K562 (cell line): ENCODE data around the gene NT5DC1. TPM values are rescaled to one million over a fixed set of nuclear protein-coding genes. Genes with fewer than 3 reads are reported as not detected.

Experiments
- ATAC-seq: fragments of 200-7000 bp; cut with Tn5 transposase; 3 replicates; pipeline ENCODE4 v1.9.1; 2020; ENCODE audit warnings: moderate library complexity
- BruUV-seq: library from RNA; stranded (reverse); fragments of 400-500 nt; replicated peaks from 2 replicates; lab custom pipeline; 2021; lab: Mats Ljungman, UMichigan
- CTCF ChIA-PET: fragments of 300-600 bp; formaldehyde crosslinking; extraction: SDS; loops from one replicate; lab custom pipeline; 2021; ENCODE audit warnings: low intra/inter-chr PET ratio; lab: Yijun Ruan, JAX
- POLR2A ChIA-PET: fragments of 300-600, 350-650 bp; sonication (Branson Sonifier 250); formaldehyde crosslinking; extraction: SDS; loops from one replicate; lab custom pipeline; 2021; ENCODE audit warnings: antibody characterized with exemption, inconsistent platforms; lab: Yijun Ruan, JAX
- DNase-seq, 4 experiments: peaks; one replicate each; pipeline versions ENCODE4 v3.0.0 to v3.0.0-alpha.2; 2011 to 2018; ENCODE audit warnings: low spot score in 3 of 4, mixed read lengths in 3 of 4; ENCODE audit errors: extremely low read depth in 1 of 4
- FAIRE-seq: peaks from 2 replicates; lab custom pipeline; 2011; peaks lifted over from hg19 to GRCh38; lab: Jason Lieb, UNC
- H2AFZ ChIP-seq: 2 replicates; pipeline ENCODE4 v1.6.0; 2011; ENCODE audit warnings: low read depth, low read length, control low read depth, inconsistent platforms
- H3K27ac ChIP-seq: fragments of 200-600 bp; 3 replicates; pipeline ENCODE4 v1.8.0; 2011; ENCODE audit warnings: low read depth, mild to moderate bottlenecking, control low read depth, inconsistent platforms, low read length, moderate library complexity, mixed read lengths; ENCODE audit errors: extremely low read depth
- H3K27me3 ChIP-seq, 2 experiments: fragments of 300-600 bp in 1 of 2; 2 replicates in 1 of 2; 3 replicates in 1 of 2; pipeline versions ENCODE4 v1.6.0 to v1.8.0; 2011; ENCODE audit warnings: inconsistent platforms in 2 of 2, low read length in 2 of 2, mild to moderate bottlenecking in 1 of 2, mixed read lengths in 1 of 2, moderate library complexity in 1 of 2; ENCODE audit not compliant: control insufficient read depth in 2 of 2, insufficient read depth in 2 of 2
- H3K36me3 ChIP-seq: fragments of 300-600 bp; 3 replicates; pipeline ENCODE4 v1.8.0; 2011; ENCODE audit warnings: mild to moderate bottlenecking, low read length, inconsistent platforms; ENCODE audit not compliant: control insufficient read depth, insufficient read depth
- H3K4me1 ChIP-seq, 2 experiments: fragments of 200-600 bp in 1 of 2; replicated peaks in 1 of 2; 2 replicates in 1 of 2; 3 replicates in 1 of 2; pipeline versions ENCODE4 v1.5.1 to v1.8.0; 2011; ENCODE audit warnings: inconsistent platforms in 2 of 2, low read length in 2 of 2, mild to moderate bottlenecking in 1 of 2, mixed read lengths in 1 of 2, moderate library complexity in 1 of 2; ENCODE audit not compliant: control insufficient read depth in 2 of 2, insufficient read depth in 2 of 2
- H3K4me2 ChIP-seq: 2 replicates; pipeline ENCODE4 v1.6.1; 2011; ENCODE audit warnings: low read length, control low read depth, inconsistent platforms, mixed read lengths; ENCODE audit not compliant: insufficient read depth
- H3K4me3 ChIP-seq: fragments of 200-600 bp; sonication (generic), shearing (Covaris generic); 2 replicates; pipeline ENCODE4 v1.5.1; 2016; ENCODE audit warnings: control low read depth, inconsistent platforms
- H3K79me2 ChIP-seq: fragments of 200-600 bp; 3 replicates; pipeline ENCODE4 v1.8.0; 2011; ENCODE audit warnings: low read length, inconsistent platforms; ENCODE audit not compliant: control insufficient read depth, insufficient read depth
- H3K9ac ChIP-seq, 2 experiments: 2 replicates each; pipeline versions ENCODE4 v1.6.0 to v1.6.1; 2011; ENCODE audit warnings: low read depth in 2 of 2, low read length in 2 of 2, control low read depth in 1 of 2, inconsistent platforms in 1 of 2, mild to moderate bottlenecking in 1 of 2, mixed read lengths in 1 of 2; ENCODE audit not compliant: insufficient read depth in 1 of 2
- H3K9me1 ChIP-seq: one replicate; pipeline ENCODE4 v1.6.0; 2011; ENCODE audit warnings: inconsistent platforms, mild to moderate bottlenecking, low read length, moderate library complexity; ENCODE audit not compliant: control insufficient read depth, insufficient read depth
- H3K9me3 ChIP-seq: replicated peaks from 2 replicates; pipeline ENCODE4 v1.5.1; 2011; ENCODE audit warnings: low read depth, low read length, inconsistent platforms; ENCODE audit not compliant: control insufficient read depth, insufficient read depth
- H4K20me1 ChIP-seq: replicated peaks from 2 replicates; pipeline ENCODE4 v1.6.1; 2011; ENCODE audit warnings: low read length, inconsistent platforms, mixed read lengths; ENCODE audit not compliant: control insufficient read depth, insufficient read depth
- CAMTA2 ChIP-seq: fragments of 250-450 bp; sonication (Bioruptor Pico); conservative IDR thresholded peaks from 2 replicates; pipeline ENCODE4 v1.5.1; 2022
- CBFA2T2 ChIP-seq: fragments of 450-650 bp; conservative IDR thresholded peaks from 2 replicates; pipeline ENCODE4 v1.6.1; 2017; ENCODE audit warnings: mild to moderate bottlenecking
- CXXC5 ChIP-seq: fragments of 250-450 bp; sonication (Bioruptor Pico); IDR thresholded peaks from 2 replicates; pipeline ENCODE4 v1.8.0; 2022; ENCODE audit warnings: inconsistent platforms, mild to moderate bottlenecking, moderate library complexity
- ELF1 ChIP-seq: fragments of 200-800 bp; sonication (Bioruptor generic); IDR thresholded peaks from 2 replicates; pipeline ENCODE4 v1.6.1; 2016; ENCODE audit warnings: missing genetic modification characterization, missing compliant biosample characterization
- KLF16 ChIP-seq: IDR thresholded peaks from 2 replicates; pipeline ENCODE4 v1.6.1; 2016; ENCODE audit warnings: antibody characterized with exemption
- MAZ ChIP-seq, 2 experiments: fragments of 450-650 bp in 1 of 2; sonication (generic) in 1 of 2; formaldehyde crosslinking; IDR thresholded peaks in 1 of 2; conservative IDR thresholded peaks in 1 of 2; 2 replicates each; pipeline versions ENCODE4 v1.4.0 to v1.5.0; 2020; ENCODE audit warnings: mild to moderate bottlenecking in 1 of 2, missing genetic modification reagents in 1 of 2
- MTA3 ChIP-seq: fragments of 450-650 bp; formaldehyde crosslinking; IDR thresholded peaks from 2 replicates; pipeline ENCODE4 v1.6.1; 2017; ENCODE audit warnings: mild to moderate bottlenecking, borderline replicate concordance
- NCOR1 ChIP-seq: fragments of 450-650 bp; IDR thresholded peaks from 2 replicates; pipeline ENCODE4 v1.6.1; 2016; ENCODE audit warnings: mild to moderate bottlenecking, moderate library complexity
- PREB ChIP-seq: sonication (generic); formaldehyde crosslinking; IDR thresholded peaks from 2 replicates; pipeline ENCODE4 v1.8.1; 2023; ENCODE audit warnings: mild to moderate bottlenecking, missing genetic modification reagents
- RCOR1 ChIP-seq, 2 experiments: IDR thresholded peaks; 2 replicates each; pipeline ENCODE4 v1.6.1; 2012; ENCODE audit warnings: low read depth in 2 of 2, low read length in 2 of 2, borderline replicate concordance in 1 of 2, improper control_type of control experiment in 1 of 2
- ZBTB9 ChIP-seq: fragments of 450-650 bp; formaldehyde crosslinking; IDR thresholded peaks from 2 replicates; pipeline ENCODE4 v1.4.0; 2020; ENCODE audit warnings: mild to moderate bottlenecking, moderate library complexity
- ZFP1 ChIP-seq: fragments of 450-650 bp; formaldehyde crosslinking; IDR thresholded peaks from 2 replicates; pipeline ENCODE4 v1.4.0; 2020; ENCODE audit warnings: mild to moderate bottlenecking, mixed read lengths
- WGBS: fragments of 100-300 bp; shearing (Covaris generic); methylation state at CpG from one replicate; pipeline ENCODE4 v1.1.6; 2016; ENCODE audit warnings: low coverage, mixed read lengths; ENCODE audit not compliant: insufficient coverage; ENCODE audit errors: missing lambda C conversion rate; 5-methylcytosine and 5-hydroxymethylcytosine counted together
- in situ Hi-C: fragments of 300-500 bp; cut with MboI; formaldehyde crosslinking; loops from 4 replicates; pipeline ENCODE4 v1.15.0; 2018; ENCODE audit warnings: inconsistent platforms, mixed read lengths
- intact Hi-C: fragments of 100-400 bp; cut with micrococcal nuclease; formaldehyde crosslinking; loops from 2 replicates; pipeline ENCODE4 v1.14.2; 2022
- polyA plus RNA-seq, 8 experiments: library from polyadenylated mRNA; depleted of rRNA in 4 of 8; stranded (reverse) in 5 of 8; unstranded in 3 of 8; fragments of >200 nt; fragmentation: Nextera tagmentation in 2 of 8; fragmentation: Illumina TruSeq in 1 of 8; extraction: Ambion mirVana in 2 of 8; extraction: Trizol in 1 of 8; gene quantifications; 2 replicates each; pipeline versions ENCODE4 v1.2.1 to v1.2.3, GENCODE V29; 2011 to 2014; ENCODE audit warnings: inconsistent platforms in 1 of 8, missing spikeins in 1 of 8
- total RNA-seq, 7 experiments: library from RNA; depleted of rRNA in 6 of 7; stranded (reverse); fragments of >200 nt in 6 of 7; fragmentation: Illumina TruSeq in 2 of 7; extraction: Trizol in 2 of 7; gene quantifications; 2 replicates each; pipeline versions ENCODE4 v1.2.1 to v1.2.3, GENCODE V29; 2011 to 2021; ENCODE audit warnings: low replicate concordance in 1 of 7

NT5DC1 gene
- total and polyA plus RNA-seq, 9 of the 15 experiments (the other 6 are each of a cell fraction or from before 2014, with no cell fraction given) = 4.9 to 28.5 (median 16.3) TPM

GRCh38 chr6:116057766-116058165, 42.9 kb upstream of the NT5DC1 start:
- Histone ChIP-seq H3K9ac (no peak overlapping the region), H3K27ac (no peak overlapping the region), H3K79me2 (no peaks in the 10 kb centered on the region), H4K20me1 (no peaks in the 10 kb centered on the region), H3K4me2 (no peak overlapping the region), H2AFZ (no peak overlapping the region), H3K9me1 (no peaks in the 10 kb centered on the region), H3K4me3 (no peak overlapping the region), H3K36me3 (no peaks in the 10 kb centered on the region), H3K27me3 (no peaks in the 10 kb centered on the region), H3K9me3 (no peaks in the 10 kb centered on the region), H3K4me1 (peaks cover 5 to 12% of the 10 kb centered on the region in 2 experiments; a peak in 4 of 5 replicates)
- DNase-seq (no peak), FAIRE-seq (no peak), ATAC-seq (no peak)
- BruUV-seq = no TSS peak
- 18% methylated on average over 2 of the region's 2 CpGs for WGBS
- POLR2A ChIA-PET = interaction anchor here (0.6 kb wide), 1 partner anchor 1298 kb away, joined by 3 read pairs; no protein-coding TSS in a partner anchor
- CTCF ChIA-PET = no interaction called here
- intact Hi-C loops (no loop called here), in situ Hi-C loops (no loop called here)
- no peak for TF ChIP-seq PREB (CRISPR knock-in tag)

- under 1% methylated on average over 12 of the region's 13 CpGs for WGBS
- no peaks in the 10 kb centered on the region for H3K9me1 ChIP-seq
- POLR2A ChIA-PET = interaction anchor here (1.0 kb wide), 1 partner anchor 14 kb away, joined by 3 read pairs; no protein-coding TSS in a partner anchor
- H3K4me1 ChIP-seq = peaks cover 5 to 12% of the 10 kb centered on the region in 2 experiments; a peak in 4 of 5 replicates
- ATAC-seq (peak; percentile 89), DNase-seq (peak in 2 of 4 experiments; percentile 30 to 73), FAIRE-seq (peak; percentile 85)
- BruUV-seq = no TSS peak
- H2AFZ ChIP-seq = peak overlapping the region; percentile 40; the same call in 1 of the 2 replicates
- peak overlapping the region; percentile 32; the same call in 1 of the 3 replicates for H3K27ac ChIP-seq
- no peak overlapping the region; a peak in 1 of 4 replicates for H3K9ac ChIP-seq
- no peaks in the 10 kb centered on the region for H3K9me3 ChIP-seq
- H3K36me3 ChIP-seq = no peaks in the 10 kb centered on the region
- H3K4me2 ChIP-seq = peak overlapping the region; percentile 23
- no peaks in the 10 kb centered on the region for H3K79me2 ChIP-seq
- no peaks in the 10 kb centered on the region for H3K27me3 ChIP-seq
- no peaks in the 10 kb centered on the region for H4K20me1 ChIP-seq
- CTCF ChIA-PET = no interaction called here
- no peak overlapping the region for H3K4me3 ChIP-seq
- intact Hi-C loops = loop anchor here (5.0 kb wide), 1 partner anchor 37 kb away; no protein-coding TSS in a partner anchor
- in situ Hi-C loops = no loop called here
- TF ChIP-seq MAZ (CRISPR knock-in tag; conservative IDR thresholded peaks at IDR 0.05 in 1 of 2, IDR thresholded peaks at IDR 0.05 in 1 of 2) = peak in 1 of 2 experiments; percentile 41; a peak in 1 of 4 replicates
- peak; percentile 12; the same call in 1 of the 2 replicates for TF ChIP-seq KLF16
- 0 out of 2 replicates have a peak, but pooled peaks have one; percentile 43 for TF ChIP-seq ELF1 (tag)
- 0 out of 2 replicates have a peak, but pooled peaks have one; percentile 37 for TF ChIP-seq CXXC5 (CRISPR knock-in tag)
- TF ChIP-seq CBFA2T2 = peak; percentile 62
- TF ChIP-seq NCOR1 = peak; percentile 47
- no peak for TF ChIP-seq MTA3
- TF ChIP-seq ZBTB9 = no peak
- TF ChIP-seq CAMTA2 (CRISPR knock-in tag) = no peak
- TF ChIP-seq RCOR1 (IDR thresholded peaks at IDR 0.05; ENCODE audit: borderline replicate concordance in 1 of 2, low read depth in 2 of 2, low read length in 2 of 2) = peak in 1 of 2 experiments; percentile 75; a peak in 1 of 4 replicates
- TF ChIP-seq ZFP1 (CRISPR knock-in tag) = no peak
Measured at GRCh38 chr6:116059713-116060571, 40.7 kb upstream of the NT5DC1 start.
